ENCODE results near the gene SDSL.
A peak's percentile ranks its signal among the peaks of the same experiment; 100 is the strongest.

SDSL gene

GRCh38 chr12:113422030-113422885 lies at the start of gene SDSL:
TSS of gene SDSL (plus strand) at chr12:113422380. CDS start at chr12:113427983, 5,603 bp downstream.
- peak; percentile 58 for DNase-seq

- DNase-seq: no peak
Observed at GRCh38 chr12:113373440-113373839, 48.7 kb upstream of the SDSL start.

- DNase-seq: no peak
Observed at GRCh38 chr12:113373969-113374368, 48.2 kb upstream of the SDSL start.

GRCh38 chr12:113374823-113375428 lies 47.3 kb upstream of the SDSL start:
- no peak for DNase-seq

GRCh38 chr12:113378291-113378690 lies 43.9 kb upstream of the SDSL start:
- no peak for DNase-seq

GRCh38 chr12:113381220-113381619 lies 41.0 kb upstream of the SDSL start:
- DNase-seq: no peak

GRCh38 chr12:113382206-113382605 lies 40.0 kb upstream of the SDSL start:
- no peak for DNase-seq

- DNase-seq: no peak
Observed at GRCh38 chr12:113384778-113385177, 37.4 kb upstream of the SDSL start.

- no peak for DNase-seq
Observed at GRCh38 chr12:113385282-113385882, 36.8 kb upstream of the SDSL start.

GRCh38 chr12:113386866-113387566 lies 35.2 kb upstream of the SDSL start:
- no peak for DNase-seq

GRCh38 chr12:113387631-113388030 lies 34.5 kb upstream of the SDSL start:
- DNase-seq: no peak

GRCh38 chr12:113388351-113388750 lies 33.8 kb upstream of the SDSL start:
- no peak for DNase-seq

GRCh38 chr12:113390064-113391043 lies 31.8 kb upstream of the SDSL start:
- no peak for DNase-seq

- DNase-seq: no peak
Observed at GRCh38 chr12:113391145-113391544, 31.0 kb upstream of the SDSL start.

GRCh38 chr12:113391650-113392337 lies 30.4 kb upstream of the SDSL start:
- DNase-seq: no peak

- no peak for DNase-seq
Observed at GRCh38 chr12:113392520-113392919, 29.7 kb upstream of the SDSL start.

- DNase-seq: peak; percentile 69
Observed at GRCh38 chr12:113392988-113393579, 29.1 kb upstream of the SDSL start.

GRCh38 chr12:113393749-113394148 lies 28.4 kb upstream of the SDSL start:
- no peak for DNase-seq

- no peak for DNase-seq
Observed at GRCh38 chr12:113395119-113395518, 27.1 kb upstream of the SDSL start.

- DNase-seq: no peak
Observed at GRCh38 chr12:113396200-113396599, 26.0 kb upstream of the SDSL start.
